CD4-positive, alpha-beta T cell treated with Interleukin-6 for 4 hours (primary cell): ENCODE measurements around the gene OSCP1.

Experiments used
- DNase-seq: peaks from one replicate; pipeline ENCODE4 v3.0.0-alpha.2; 2020; ENCODE audit warnings: mixed read lengths

OSCP1 gene

GRCh38 chr1:36400825-36401601, 49.2 kb downstream of the OSCP1 start:
- DNase-seq = peak; percentile 32

DNA sequence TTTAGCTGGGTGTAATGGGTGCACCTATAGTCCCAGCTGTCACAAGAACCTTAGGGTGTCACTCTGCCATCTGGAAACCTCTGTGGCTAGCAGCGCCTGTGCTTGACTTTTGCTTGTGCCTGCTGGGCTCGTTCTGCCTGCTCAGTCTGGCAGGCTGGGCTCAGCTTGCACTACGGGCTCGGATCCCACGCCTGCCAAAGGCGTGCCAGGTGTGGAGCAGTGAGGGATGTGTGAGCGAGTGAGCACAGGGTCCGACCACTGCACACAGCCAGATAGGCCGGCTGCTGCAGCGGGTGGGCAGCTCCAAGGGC, 49.8 kb downstream of the OSCP1 start:
- no peak for DNase-seq

GRCh38 chr1:36398370-36398977, 51.8 kb downstream of the OSCP1 start:
- DNase-seq = no peak

DNA sequence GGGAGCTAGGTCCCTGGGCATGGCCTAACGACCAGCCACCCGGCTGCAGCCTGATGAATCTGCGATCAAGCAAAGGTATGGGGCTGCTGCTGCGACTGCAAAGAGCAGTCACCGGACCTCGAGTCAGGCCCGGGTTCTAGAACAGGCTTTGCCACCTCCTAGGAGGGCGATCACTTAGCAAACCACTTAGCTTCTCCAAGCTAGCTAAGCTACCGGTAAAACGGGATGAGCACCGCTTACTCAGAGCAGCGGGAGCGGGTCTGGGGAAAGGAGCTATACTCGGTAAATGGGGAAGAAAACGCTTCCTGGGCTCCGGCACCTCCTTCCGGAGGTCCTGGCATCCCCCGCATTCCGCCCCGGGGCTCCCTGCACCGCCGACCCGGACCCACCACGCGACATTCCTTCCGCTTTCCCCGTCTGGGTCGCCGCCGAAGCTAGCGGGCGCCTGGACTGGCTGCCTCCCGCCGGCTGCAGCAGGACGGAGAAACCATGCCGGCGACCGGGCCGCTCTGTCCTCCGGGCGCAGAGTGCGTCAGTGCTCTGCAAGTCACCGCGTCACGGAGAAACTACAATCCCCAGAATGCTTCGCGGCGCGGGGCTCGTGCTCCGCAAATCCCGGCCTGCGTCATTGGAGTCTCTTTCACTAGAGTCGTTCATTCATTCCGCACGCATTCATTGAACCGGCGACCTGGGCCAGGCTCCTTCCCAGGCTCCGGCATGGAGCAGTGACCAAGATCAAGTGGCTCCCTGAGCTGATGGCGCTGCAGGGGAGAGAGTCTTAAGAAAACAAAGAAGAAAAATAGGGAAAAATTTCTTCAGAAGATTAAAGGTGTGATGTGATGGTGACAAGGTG, 52.6 kb downstream of the OSCP1 start, which contains the start of gene LSM10:
Gene LSM10, minus strand, starts transcription at position 531 of the 853 bp plus-strand sequence. CDS start 3,779 bp downstream, outside the sequence.
- peak; percentile 92 for DNase-seq

DNA sequence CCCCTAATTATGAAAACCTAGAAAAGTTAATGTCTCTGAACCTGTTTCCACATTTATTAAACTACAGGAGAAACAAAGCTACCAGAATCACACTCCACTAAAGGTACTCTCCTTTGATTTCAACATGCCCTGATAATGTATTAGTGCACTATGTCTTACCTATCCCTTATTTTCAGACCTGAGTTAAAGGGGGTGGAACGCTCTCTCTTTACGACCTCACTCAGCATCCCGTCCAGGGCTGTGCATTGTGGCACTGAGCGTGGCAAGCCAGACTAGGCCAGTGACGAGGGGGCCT, 53.2 kb downstream of the OSCP1 start:
- no peak for DNase-seq

GRCh38 chr1:36396359-36396758, 53.9 kb downstream of the OSCP1 start:
- DNase-seq = no peak

- no peak for DNase-seq
Observed at GRCh38 chr1:36393686-36394085, 56.6 kb downstream of the OSCP1 start.

DNA sequence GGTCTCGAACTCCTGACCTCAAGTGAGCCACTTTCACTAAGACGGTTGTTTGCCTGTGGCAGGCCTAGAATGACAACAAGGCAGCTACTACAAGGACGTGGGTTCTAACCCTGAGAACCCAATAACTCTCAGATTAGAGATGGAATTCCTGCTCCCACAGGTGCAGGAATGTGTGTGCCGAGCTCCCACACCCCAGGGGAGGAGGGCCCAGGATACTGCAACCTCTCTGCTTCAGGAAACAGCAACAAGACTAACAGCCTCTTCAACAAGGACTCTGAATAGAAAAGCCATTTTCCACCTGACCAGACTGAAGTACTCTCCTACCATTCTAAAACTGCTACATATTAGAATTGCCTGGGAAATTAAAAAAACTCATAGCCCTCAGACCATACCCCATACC, 57.4 kb downstream of the OSCP1 start:
- DNase-seq = no peak

- no peak for DNase-seq
Observed at GRCh38 chr1:36391271-36391670, 59.0 kb downstream of the OSCP1 start.

- no peak for DNase-seq
Observed at GRCh38 chr1:36390411-36390810, 59.8 kb downstream of the OSCP1 start.

DNA sequence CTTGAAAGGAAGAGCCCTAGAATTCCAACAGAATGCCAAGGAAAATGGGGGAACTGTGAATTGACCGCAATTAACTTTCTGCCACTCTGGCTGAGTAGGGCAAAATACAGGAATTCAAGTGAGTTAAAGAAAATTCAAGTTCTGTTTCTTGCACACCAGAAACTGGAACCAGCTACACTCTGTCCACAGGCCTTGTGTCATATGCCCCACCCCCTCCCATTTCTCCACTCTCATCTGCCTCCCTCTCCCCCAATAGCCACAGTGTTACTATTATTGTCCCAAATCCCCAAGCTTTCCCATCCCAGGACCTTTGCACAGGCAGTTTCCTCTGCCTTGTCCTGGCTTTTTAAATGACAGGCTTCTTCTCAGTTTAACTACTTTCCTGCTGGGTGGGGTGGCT, 60.3 kb downstream of the OSCP1 start:
- DNase-seq = no peak

DNA sequence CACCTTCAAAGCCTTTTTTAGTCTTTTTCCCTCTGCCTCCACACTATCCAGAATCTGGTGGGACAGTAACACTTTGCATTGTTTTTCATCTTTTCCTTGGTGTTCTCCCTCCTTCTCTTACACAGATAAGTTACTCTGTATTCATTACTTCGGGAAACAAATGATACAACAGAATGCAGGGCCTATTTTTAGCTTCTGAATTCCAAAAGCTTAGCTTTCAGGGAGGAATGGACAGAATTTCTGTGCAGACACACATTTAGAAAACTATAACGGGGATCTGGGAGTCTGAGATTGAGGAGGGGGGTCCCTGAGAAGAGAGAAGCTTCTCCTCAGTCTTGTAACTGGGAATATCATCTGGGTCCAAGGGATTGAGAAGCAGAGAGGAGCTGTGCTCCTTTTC, 61.0 kb downstream of the OSCP1 start:
- DNase-seq = no peak

- DNase-seq = no peak
Observed at GRCh38 chr1:36387141-36387949, 62.9 kb downstream of the OSCP1 start.

DNA sequence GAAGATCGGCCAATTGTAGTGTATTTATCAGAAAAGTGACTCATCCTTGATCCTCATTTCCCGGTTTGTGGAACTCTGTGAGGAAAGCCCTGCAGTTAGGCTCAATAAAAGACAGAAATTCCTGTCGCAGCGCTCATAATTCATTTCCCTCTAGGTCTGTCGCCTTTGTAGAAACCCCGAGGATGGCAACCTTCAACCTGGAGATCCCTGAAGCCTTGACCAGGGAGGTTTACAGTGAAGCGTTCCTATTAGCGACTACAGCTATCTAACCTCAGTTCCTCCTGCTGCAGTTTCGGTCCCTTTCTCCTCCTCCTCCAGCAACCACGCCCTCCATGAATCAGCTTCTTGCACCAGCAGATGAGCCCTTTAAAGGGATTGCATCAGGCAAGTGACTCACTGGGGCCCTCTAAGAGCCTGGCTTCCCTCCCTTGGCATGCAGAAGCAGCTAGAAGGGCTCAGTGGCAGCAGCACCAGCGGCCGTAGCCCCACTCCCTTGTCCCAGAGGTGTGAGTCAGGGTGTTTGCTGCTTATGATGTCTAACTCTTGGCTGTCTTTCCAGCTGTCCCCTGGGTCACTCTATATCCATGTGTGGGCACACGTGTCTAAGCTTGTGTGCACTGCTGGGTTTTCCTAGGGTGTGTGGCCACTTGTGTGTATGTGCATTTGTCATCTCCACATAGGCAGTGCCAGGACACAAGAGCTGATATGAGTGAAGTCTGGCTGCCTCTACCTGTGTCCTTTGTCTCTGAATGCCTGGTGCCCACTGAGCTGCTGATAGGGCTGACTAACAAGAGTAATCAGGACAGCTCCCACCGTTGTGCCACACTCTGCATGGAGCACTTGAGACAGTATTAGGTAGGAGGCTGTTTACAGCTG, 63.7 kb downstream of the OSCP1 start:
- peak; percentile 94 for DNase-seq

DNA sequence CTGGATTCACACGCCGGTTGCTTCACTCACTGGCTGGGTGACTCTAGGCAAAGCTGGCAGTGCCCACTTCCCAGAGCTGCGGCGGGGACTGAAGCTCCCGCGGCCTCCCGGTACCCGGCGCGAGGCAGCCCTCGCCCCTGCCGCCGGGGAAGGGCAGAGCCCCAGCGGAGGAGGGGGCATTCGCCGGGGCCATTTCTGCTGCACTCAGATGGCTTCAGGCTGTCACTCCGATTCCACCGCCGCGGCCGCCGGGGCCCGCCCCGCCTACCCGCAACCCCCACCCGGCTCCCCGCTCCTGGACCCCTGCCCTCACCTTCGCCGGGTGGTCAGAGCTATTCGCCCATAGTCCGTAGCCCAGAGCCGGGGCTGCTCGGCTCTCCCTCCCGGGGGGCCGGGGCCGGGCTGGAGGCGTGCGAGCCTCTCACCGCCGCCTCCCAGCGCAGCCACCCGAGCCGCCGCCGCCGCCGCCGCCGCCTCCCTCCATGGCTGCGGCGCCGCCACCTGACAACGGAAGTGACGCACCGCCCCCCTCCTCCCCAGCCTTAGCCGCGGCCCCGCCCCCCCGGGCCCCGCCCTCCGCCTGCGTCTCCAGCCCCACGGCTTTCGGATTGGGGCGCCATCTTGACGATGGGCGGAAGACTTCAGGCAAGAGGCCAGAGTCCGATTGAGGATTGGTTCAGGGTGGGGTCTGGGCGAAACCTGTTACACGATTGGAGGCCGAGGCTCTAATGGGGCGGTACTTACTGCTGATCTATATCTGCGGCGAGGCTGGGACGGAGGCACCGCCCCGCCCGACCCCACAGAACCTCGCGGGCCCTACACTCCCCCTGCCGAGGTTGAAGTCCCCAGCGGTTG, 64.6 kb downstream of the OSCP1 start, which contains the start of gene STK40:
Gene STK40, minus strand, starts transcription at position 515 of the 855 bp plus-strand sequence. CDS start 24,592 bp downstream, outside the sequence.
- DNase-seq = peak; percentile 99

GRCh38 chr1:36384542-36385409, 65.5 kb downstream of the OSCP1 start:
- peak; percentile 52 for DNase-seq

- DNase-seq = no peak
Observed at GRCh38 chr1:36383240-36383639, 67.0 kb downstream of the OSCP1 start.

DNA sequence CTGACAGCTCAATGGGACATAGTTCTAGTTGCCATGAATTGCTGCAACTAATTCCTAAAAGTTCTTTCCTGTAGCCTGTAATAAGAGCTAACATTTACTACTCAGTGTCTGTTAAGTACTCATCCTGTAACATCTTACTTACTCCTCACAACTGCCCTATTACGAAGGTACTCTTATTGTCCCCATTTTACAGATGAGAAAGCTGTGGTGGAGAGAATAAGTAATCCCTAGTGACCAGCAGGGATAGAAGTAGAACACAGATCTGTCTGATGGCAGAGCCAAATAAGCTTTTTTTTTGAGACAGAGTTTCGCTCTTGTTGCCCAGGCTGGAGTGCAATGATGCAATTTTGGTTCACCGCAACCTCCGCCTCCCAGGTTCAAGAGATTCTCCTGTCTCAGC, 67.6 kb downstream of the OSCP1 start:
- DNase-seq = no peak

GRCh38 chr1:36382231-36382630, 68.0 kb downstream of the OSCP1 start:
- DNase-seq = no peak

GRCh38 chr1:36381405-36381804, 68.8 kb downstream of the OSCP1 start:
- DNase-seq = no peak
